ACC112 (cell line): ENCODE data around the gene ZNF345.

Experiments
- H2AFZ ChIP-seq: fragments of 200-600 bp; sonication (generic); one replicate; pipeline ENCODE4 v1.6.0; 2017; ENCODE audit warnings: antibody characterized with exemption, low read length; ENCODE audit not compliant: unreplicated experiment
- H3K27ac ChIP-seq: fragments of 200-600 bp; sonication (generic); 2 replicates; pipeline ENCODE4 v1.5.1; 2014; ENCODE audit warnings: low read depth, mild to moderate bottlenecking, antibody characterized with exemption, low read length, moderate library complexity
- H3K27me3 ChIP-seq: fragments of 200-600 bp; sonication (generic); 2 replicates; pipeline ENCODE4 v1.6.1; 2014; ENCODE audit warnings: mild to moderate bottlenecking, antibody characterized with exemption, low read length, moderate library complexity, mixed read lengths; ENCODE audit not compliant: insufficient read depth
- H3K36me3 ChIP-seq: fragments of 200-600 bp; sonication (generic); 2 replicates; pipeline ENCODE4 v1.6.1; 2016; ENCODE audit warnings: mild to moderate bottlenecking, antibody characterized with exemption, low read length, moderate library complexity, mixed read lengths; ENCODE audit not compliant: insufficient read depth
- H3K4me1 ChIP-seq: fragments of 200-600 bp; sonication (generic); one replicate; pipeline ENCODE4 v1.6.1; 2016; ENCODE audit warnings: low read length, mixed read lengths; ENCODE audit not compliant: insufficient read depth, unreplicated experiment, control insufficient read depth
- H3K4me3 ChIP-seq: fragments of 200-600 bp; sonication (generic); 2 replicates; pipeline ENCODE4 v1.5.1; 2014; ENCODE audit warnings: mild to moderate bottlenecking, low read depth, low read length
- H3K79me2 ChIP-seq: fragments of 200-600 bp; sonication (generic); one replicate; pipeline ENCODE4 v1.6.0; 2016; ENCODE audit warnings: low read length; ENCODE audit not compliant: control insufficient read depth, unreplicated experiment, insufficient read depth

Gene ZNF345

GRCh38 chr19:36850559-36851442 lies at the start of gene ZNF345:
Gene ZNF345, plus strand, starts transcription at chr19:36850876. Its CDS starts 25,955 bp downstream, at chr19:36876831.
- peak within 1 kb of the TSS; percentile 82 for H3K27ac ChIP-seq
- H3K27me3 ChIP-seq = no peaks in the 10 kb centered on the region
- peaks cover 11% of the 10 kb centered on the region for H3K36me3 ChIP-seq
- H3K4me1 ChIP-seq = no peaks in the 10 kb centered on the region
- peak within 1 kb of the TSS; percentile 98 for H2AFZ ChIP-seq
- peak within 1 kb of the TSS; percentile 90 for H3K4me3 ChIP-seq
- H3K79me2 ChIP-seq = peaks cover 7% of the 10 kb centered on the region

DNA sequence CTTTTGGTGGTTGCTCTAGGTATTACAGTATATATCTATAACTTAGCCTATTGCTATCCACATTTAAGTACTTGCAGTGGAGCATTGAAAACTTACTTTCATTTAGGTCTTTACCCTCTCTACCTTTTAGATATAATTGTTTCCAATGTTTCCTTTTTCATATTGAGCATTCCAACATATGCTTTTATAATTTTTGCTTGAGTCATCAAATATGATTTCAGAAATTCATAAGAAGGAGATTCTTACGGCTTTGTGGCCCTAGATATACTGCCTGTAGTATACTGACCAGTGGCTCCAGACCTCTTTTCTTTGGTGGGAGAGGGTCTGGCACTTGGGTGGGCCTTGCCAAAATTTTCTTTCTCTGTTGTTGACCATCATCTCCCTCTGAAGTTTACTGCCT lies 45.3 kb upstream of the ZNF345 start:
- no peaks in the 10 kb centered on the region for H3K4me1 ChIP-seq

GRCh38 chr19:36807029-36807428 lies 43.6 kb upstream of the ZNF345 start:
- Histone ChIP-seq H2AFZ (no peak overlapping the region), H3K27me3 (no peaks in the 10 kb centered on the region), H3K27ac (no peak overlapping the region), H3K79me2 (peaks cover 4% of the 10 kb centered on the region), H3K4me1 (no peaks in the 10 kb centered on the region), H3K4me3 (no peak overlapping the region), H3K36me3 (peaks cover 25% of the 10 kb centered on the region)

More for the DNA sequence above, 45.3 kb upstream of the ZNF345 start:
- Histone ChIP-seq H3K27me3 (no peaks in the 10 kb centered on the region), H2AFZ (no peak overlapping the region), H3K79me2 (peaks cover under 1% of the 10 kb centered on the region), H3K4me3 (no peak overlapping the region), H3K27ac (no peak overlapping the region), H3K36me3 (peaks cover 14% of the 10 kb centered on the region)

- H2AFZ ChIP-seq = no peak overlapping the region
- no peaks in the 10 kb centered on the region for H3K27me3 ChIP-seq
- H3K27ac ChIP-seq = no peak overlapping the region
- no peaks in the 10 kb centered on the region for H3K79me2 ChIP-seq
- H3K4me3 ChIP-seq = no peak overlapping the region
- H3K36me3 ChIP-seq = peaks cover 76% of the 10 kb centered on the region
- H3K4me1 ChIP-seq = no peaks in the 10 kb centered on the region
Measured at GRCh38 chr19:36819130-36819630, 31.5 kb upstream of the ZNF345 start.

- Histone ChIP-seq H3K4me1 (no peaks in the 10 kb centered on the region), H3K36me3 (peaks cover 79% of the 10 kb centered on the region)
Measured at GRCh38 chr19:36821758-36822157, 28.9 kb upstream of the ZNF345 start.

DNA sequence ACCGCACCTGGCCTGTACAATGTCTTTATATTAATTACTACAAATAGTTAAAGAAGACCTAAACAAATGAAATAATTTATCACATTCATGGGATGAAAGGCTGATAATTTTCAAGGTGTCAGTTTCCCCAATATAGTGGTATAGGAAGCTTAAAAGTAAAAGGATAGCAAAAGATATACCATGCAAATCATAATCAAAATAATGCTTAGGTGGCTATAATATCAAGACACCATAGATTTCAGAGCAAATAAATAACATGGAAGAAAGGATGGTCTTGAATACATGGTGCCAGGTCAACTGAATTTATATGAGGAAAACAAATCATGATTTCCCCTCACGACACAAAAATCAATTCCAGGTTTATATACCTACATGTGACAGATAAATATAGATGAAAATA lies 17.2 kb upstream of the ZNF345 start:
- Histone ChIP-seq H3K36me3 (peaks cover 43% of the 10 kb centered on the region), H2AFZ (no peak overlapping the region), H3K4me1 (no peaks in the 10 kb centered on the region), H3K79me2 (peaks cover 31% of the 10 kb centered on the region), H3K27ac (no peak overlapping the region), H3K4me3 (no peak overlapping the region), H3K27me3 (no peaks in the 10 kb centered on the region)

More at GRCh38 chr19:36821758-36822157, 28.9 kb upstream of the ZNF345 start:
- no peak overlapping the region for H3K27ac ChIP-seq
- H3K4me3 ChIP-seq = no peak overlapping the region
- H2AFZ ChIP-seq = no peak overlapping the region
- no peaks in the 10 kb centered on the region for H3K79me2 ChIP-seq
- H3K27me3 ChIP-seq = no peaks in the 10 kb centered on the region

GRCh38 chr19:36837176-36837905 lies 13.3 kb upstream of the ZNF345 start:
- Histone ChIP-seq H3K79me2 (peaks cover 29% of the 10 kb centered on the region), H3K27ac (peak overlapping the region; percentile 78), H3K36me3 (peaks cover 19% of the 10 kb centered on the region), H3K4me1 (peaks cover 5% of the 10 kb centered on the region), H3K4me3 (peak overlapping the region; percentile 82), H2AFZ (peak overlapping the region; percentile 86), H3K27me3 (no peaks in the 10 kb centered on the region)

DNA sequence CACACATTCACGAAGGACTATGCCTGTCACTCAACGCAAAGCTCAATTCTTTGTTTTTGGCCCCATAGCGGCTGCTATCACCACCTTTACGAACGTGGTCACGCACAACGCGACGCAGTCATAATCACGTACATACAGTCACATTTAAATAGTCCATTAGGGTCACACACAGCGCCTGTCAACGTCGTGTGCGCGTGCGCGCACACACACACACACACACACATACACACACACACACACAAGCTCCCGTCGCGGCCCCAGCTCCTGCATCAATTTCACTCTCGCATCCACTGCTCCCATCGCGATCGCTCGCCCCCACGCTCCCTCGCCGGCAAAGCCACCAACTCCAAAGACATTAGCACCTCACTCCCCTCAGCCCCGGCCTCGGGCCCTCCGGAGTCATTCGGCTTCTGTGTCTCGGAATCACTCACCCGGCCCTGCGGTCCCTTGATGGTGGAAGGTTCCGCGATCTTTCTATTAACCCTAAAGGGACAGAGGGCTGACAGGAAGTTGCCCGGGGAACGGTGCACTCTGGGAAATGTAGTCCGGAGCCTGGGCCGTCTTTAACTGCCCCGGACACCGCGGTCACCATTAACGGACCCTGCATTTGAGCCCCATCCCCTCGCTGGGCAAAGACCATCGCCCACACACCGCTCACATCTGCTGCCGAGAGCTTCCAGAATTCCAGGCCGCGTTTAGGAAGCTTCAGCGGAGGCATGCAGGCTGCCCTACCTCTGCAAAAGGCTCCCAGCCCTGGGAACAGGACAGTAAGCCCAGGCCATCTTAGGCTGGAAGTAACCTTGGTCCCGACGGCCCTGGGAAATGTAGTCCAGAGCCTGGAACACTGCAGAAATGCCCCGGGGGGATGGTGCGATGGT lies 12.5 kb upstream of the ZNF345 start, which contains the start of gene ZNF790:
ZNF790 (minus strand) TSS at position 482 of the 878 bp plus-strand sequence. CDS start 12,768 bp downstream, outside the sequence.
- peaks cover 29% of the 10 kb centered on the region for H3K79me2 ChIP-seq
- peaks cover 5% of the 10 kb centered on the region for H3K4me1 ChIP-seq
- peak within 1 kb of the TSS; percentile 78 for H3K27ac ChIP-seq
- H2AFZ ChIP-seq = peak within 1 kb of the TSS; percentile 86
- H3K4me3 ChIP-seq = peak within 1 kb of the TSS; percentile 82
- H3K36me3 ChIP-seq = peaks cover 17% of the 10 kb centered on the region
- no peaks in the 10 kb centered on the region for H3K27me3 ChIP-seq

DNA sequence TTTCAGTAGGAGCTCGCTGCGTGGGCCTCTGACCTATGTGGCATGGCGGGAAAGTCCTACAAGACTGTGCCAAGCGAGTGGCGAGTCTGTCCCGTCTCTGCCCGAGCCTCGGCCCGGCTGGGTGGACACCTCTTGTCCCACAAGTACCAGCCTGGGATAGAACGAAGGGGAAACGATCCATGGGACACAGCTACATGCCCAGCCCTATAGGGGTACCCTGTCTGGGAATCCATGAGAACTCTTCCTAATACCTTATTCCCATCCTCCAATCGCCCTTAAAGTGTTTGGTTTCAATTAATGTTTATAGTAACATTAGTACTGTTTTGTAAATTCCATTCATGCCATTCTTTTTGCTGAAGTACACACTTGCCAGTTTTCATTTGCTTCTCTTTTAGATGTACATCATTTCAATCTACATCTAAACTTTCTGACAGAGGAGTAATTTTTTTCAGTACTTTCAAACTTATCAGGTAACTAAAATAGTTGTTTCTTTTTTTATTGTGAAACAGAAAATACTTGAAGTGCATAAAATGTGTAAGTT lies 11.8 kb upstream of the ZNF345 start:
- Histone ChIP-seq H3K79me2 (peaks cover 29% of the 10 kb centered on the region), H3K4me3 (peak overlapping the region; percentile 82), H2AFZ (peak overlapping the region; percentile 47), H3K27ac (peak overlapping the region; percentile 78), H3K27me3 (no peaks in the 10 kb centered on the region), H3K4me1 (peaks cover 5% of the 10 kb centered on the region), H3K36me3 (peaks cover 14% of the 10 kb centered on the region)
